ENCODE results near the gene INSIG1. TPM values are rescaled to one million over a fixed set of nuclear protein-coding genes. Genes with fewer than 3 reads are reported as not detected.

Gene INSIG1
- total and polyA plus RNA-seq, 2 donors from 2014 or later, result 24.6 to 25.7 TPM

- Histone ChIP-seq H3K27me3 (ENCODE audit: control insufficient read depth, insufficient read depth, low read length) (no peaks in the 10 kb centered on the region), H3K36me3 (ENCODE audit: control insufficient read depth in 2 of 3, insufficient read depth in 3 of 3, low read length in 3 of 3) (no peaks in the 10 kb centered on the region), H3K9ac (ENCODE audit: low read length in 3 of 3) (no peak overlapping the region), H3K4me1 (ENCODE audit: control insufficient read depth in 2 of 3, insufficient read depth in 2 of 3, low read depth in 1 of 3, low read length in 3 of 3) (peaks cover 0 to 12% (median 8%) of the 10 kb centered on the region in 3 donors), H3K9me3 (ENCODE audit: control insufficient read depth in 2 of 3, insufficient read depth in 1 of 3, low read length in 3 of 3) (no peaks in the 10 kb centered on the region), H3K27ac (ENCODE audit: low read depth in 2 of 2, low read length in 2 of 2) (no peak overlapping the region), H3K4me3 (ENCODE audit: low read length in 3 of 3) (no peak overlapping the region)
- FAIRE-seq, result no peak
- no peak for TF ChIP-seq CTCF (IDR thresholded peaks at IDR 0.05; ENCODE audit: borderline replicate concordance, extremely low read depth, insufficient read depth)
- DNase-seq, result no peak
- intact Hi-C loops (cut with DNase I), result no loop called here
These were observed 42.1 kb upstream of the INSIG1 start for GRCh38 chr7:155255621-155256020.

- Histone ChIP-seq H3K27me3 (ENCODE audit: control insufficient read depth, insufficient read depth, low read length) (no peaks in the 10 kb centered on the region), H3K4me3 (ENCODE audit: low read length in 3 of 3) (no peak overlapping the region), H3K27ac (ENCODE audit: low read depth in 2 of 2, low read length in 2 of 2) (no peak overlapping the region), H3K36me3 (ENCODE audit: control insufficient read depth in 2 of 3, insufficient read depth in 3 of 3, low read length in 3 of 3) (no peaks in the 10 kb centered on the region), H3K4me1 (ENCODE audit: control insufficient read depth in 2 of 3, insufficient read depth in 2 of 3, low read depth in 1 of 3, low read length in 3 of 3) (peaks cover 0 to 12% (median 8%) of the 10 kb centered on the region in 3 donors), H3K9me3 (ENCODE audit: control insufficient read depth in 2 of 3, insufficient read depth in 1 of 3, low read length in 3 of 3) (no peaks in the 10 kb centered on the region), H3K9ac (ENCODE audit: low read length in 3 of 3) (no peak overlapping the region)
- DNase-seq (no peak), FAIRE-seq (no peak)
- TF ChIP-seq CTCF (IDR thresholded peaks at IDR 0.05; ENCODE audit: borderline replicate concordance, extremely low read depth, insufficient read depth), result no peak
- intact Hi-C loops (cut with DNase I), result no loop called here
These were observed 41.5 kb upstream of the INSIG1 start for GRCh38 chr7:155256081-155256760.

GRCh38 chr7:155256761-155257481 is 40.8 kb upstream of the INSIG1 start:
- no peaks in the 10 kb centered on the region for H3K27me3 ChIP-seq (ENCODE audit: control insufficient read depth, insufficient read depth, low read length)
- no peak overlapping the region for H3K9ac ChIP-seq (ENCODE audit: low read length in 3 of 3)
- DNase-seq (no peak), FAIRE-seq (no peak)
- intact Hi-C loops (cut with DNase I), result no loop called here
- no peak overlapping the region for H3K4me3 ChIP-seq (ENCODE audit: low read length in 3 of 3)
- no peak overlapping the region for H3K27ac ChIP-seq (ENCODE audit: low read depth in 2 of 2, low read length in 2 of 2)
- H3K36me3 ChIP-seq (ENCODE audit: control insufficient read depth in 2 of 3, insufficient read depth in 3 of 3, low read length in 3 of 3), result no peaks in the 10 kb centered on the region
- no peak for TF ChIP-seq CTCF (IDR thresholded peaks at IDR 0.05; ENCODE audit: borderline replicate concordance, extremely low read depth, insufficient read depth)
- H3K9me3 ChIP-seq (ENCODE audit: control insufficient read depth in 2 of 3, insufficient read depth in 1 of 3, low read length in 3 of 3), result no peaks in the 10 kb centered on the region
- peaks cover 0 to 12% (median 8%) of the 10 kb centered on the region in 3 donors for H3K4me1 ChIP-seq (ENCODE audit: control insufficient read depth in 2 of 3, insufficient read depth in 2 of 3, low read depth in 1 of 3, low read length in 3 of 3)
